PC-3 (cell line): ENCODE measurements around the gene CENPW. TPM values are rescaled to one million over a fixed set of nuclear protein-coding genes. Genes with fewer than 3 reads are reported as not detected.

Experiments
- ATAC-seq: fragments of 200-7000 bp; cut with Tn5 transposase; 2 replicates; pipeline ENCODE4 v1.9.1; 2020; ENCODE audit warnings: mild to moderate bottlenecking, moderate library complexity
- BruUV-seq: library from RNA; stranded (reverse); fragments of 400-500 nt; replicated peaks from 2 replicates; lab custom pipeline; 2021; lab: Mats Ljungman, UMichigan
- CTCF ChIA-PET: fragments of 300-600 bp; sonication (Branson Sonifier 250); formaldehyde crosslinking; loops from one replicate; lab custom pipeline; 2022; ENCODE audit warnings: antibody characterized with exemption; lab: Charles Lee
- POLR2A ChIA-PET: fragments of 300-600 bp; sonication (Branson Sonifier 250); formaldehyde crosslinking; loops from one replicate; lab custom pipeline; 2022; ENCODE audit warnings: antibody characterized with exemption; ENCODE audit not compliant: unreplicated experiment; lab: Charles Lee
- DNase-seq: peaks from one replicate; pipeline ENCODE4 v3.0.0-alpha.2; 2015
- H2AFZ ChIP-seq: fragments of 300-600 bp; sonication (generic); 2 replicates; pipeline ENCODE4 v1.6.0; 2016; ENCODE audit warnings: antibody characterized with exemption, low read length
- H3F3A ChIP-seq: fragments of 300-600 bp; sonication (generic); one replicate; pipeline ENCODE4 v1.6.0; 2017; ENCODE audit warnings: antibody characterized with exemption, low read length, control low read depth, mild to moderate bottlenecking; ENCODE audit not compliant: unreplicated experiment
- H3K27ac ChIP-seq: fragments of 300-600 bp; sonication (generic); 2 replicates; pipeline ENCODE4 v1.5.1; 2016; ENCODE audit warnings: mild to moderate bottlenecking, low read length
- H3K27me3 ChIP-seq: fragments of 300-600 bp; sonication (generic); 2 replicates; pipeline ENCODE4 v1.6.1; 2016; ENCODE audit warnings: low read length, mixed read lengths
- H3K36me3 ChIP-seq: fragments of 300-600 bp; sonication (generic); 2 replicates; pipeline ENCODE4 v1.6.1; 2016; ENCODE audit warnings: low read depth, mixed run types, low read length, mixed read lengths
- H3K4me1 ChIP-seq: fragments of 300-600 bp; sonication (generic); 2 replicates; pipeline ENCODE4 v1.5.1; 2016; ENCODE audit warnings: low read length; ENCODE audit not compliant: insufficient read depth
- H3K4me2 ChIP-seq: fragments of 300-600 bp; sonication (generic); 2 replicates; pipeline ENCODE4 v1.6.0; 2016; ENCODE audit warnings: low read length
- H3K4me3 ChIP-seq: fragments of 300-600 bp; sonication (generic); 2 replicates; pipeline ENCODE4 v1.5.1; 2016; ENCODE audit warnings: mild to moderate bottlenecking, low read length, mixed read lengths
- H3K79me2 ChIP-seq: fragments of 300-600 bp; sonication (generic); 2 replicates; pipeline ENCODE4 v1.6.1; 2017; ENCODE audit warnings: low read length, mixed read lengths
- H3K9ac ChIP-seq: fragments of 300-600 bp; sonication (generic); 2 replicates; pipeline ENCODE4 v1.6.0; 2016; ENCODE audit warnings: mild to moderate bottlenecking, low read length
- H3K9me2 ChIP-seq: fragments of 300-600 bp; sonication (generic); replicated peaks from 2 replicates; pipeline ENCODE4 v1.6.1; 2016; ENCODE audit warnings: mixed run types, low read length, mixed read lengths
- H3K9me3 ChIP-seq: fragments of 300-600 bp; sonication (generic); 2 replicates; pipeline ENCODE4 v1.6.1; 2016; ENCODE audit warnings: low read length, mixed read lengths
- H4K20me1 ChIP-seq: fragments of 300-600 bp; sonication (generic); 2 replicates; pipeline ENCODE4 v1.6.1; 2016; ENCODE audit warnings: low read length, mixed read lengths
- CTCF ChIP-seq: fragments of 300-600 bp; sonication (generic); conservative IDR thresholded peaks from 2 replicates; pipeline ENCODE4 v1.5.1; 2017; ENCODE audit warnings: antibody characterized with exemption, low read depth, mild to moderate bottlenecking, low read length
- EZH2 ChIP-seq: fragments of 300-600 bp; sonication (generic); IDR thresholded peaks from one replicate; pipeline ENCODE4 v1.6.1; 2017; ENCODE audit warnings: antibody characterized with exemption, mild to moderate bottlenecking, low read length; ENCODE audit not compliant: unreplicated experiment
- EZH2phosphoT487 ChIP-seq: fragments of 300-600 bp; sonication (generic); IDR thresholded peaks from 2 replicates; pipeline ENCODE4 v1.6.1; 2018; ENCODE audit warnings: mild to moderate bottlenecking, antibody characterized with exemption, low read length, borderline replicate concordance
- intact Hi-C: fragments of 100-400 bp; cut with micrococcal nuclease; formaldehyde crosslinking; loops from 2 replicates; pipeline ENCODE4 v1.9.0; 2023
- total RNA-seq: library from RNA; depleted of rRNA; stranded (reverse); fragments of >200 nt; gene quantifications from 2 replicates; pipeline ENCODE4 v1.2.3, GENCODE V29; 2014

The CENPW gene
- total RNA-seq, 1 experiment from 2014 or later, result 33.6 TPM

- Histone ChIP-seq H2AFZ (no peak overlapping the region), H3K9ac (no peak overlapping the region), H3K27ac (no peak overlapping the region), H3F3A (no peaks in the 10 kb centered on the region), H3K36me3 (no peaks in the 10 kb centered on the region), H3K4me1 (no peaks in the 10 kb centered on the region), H3K27me3 (no peaks in the 10 kb centered on the region), H3K4me3 (no peak overlapping the region), H3K9me3 (no peaks in the 10 kb centered on the region), H4K20me1 (no peaks in the 10 kb centered on the region), H3K79me2 (no peaks in the 10 kb centered on the region), H3K4me2 (no peak overlapping the region), H3K9me2 (no peaks in the 10 kb centered on the region)
- no peak for TF ChIP-seq EZH2phosphoT487
- TF ChIP-seq CTCF, result no peak
- TF ChIP-seq EZH2, result no peak
- BruUV-seq, result no TSS peak
- CTCF ChIA-PET, result no interaction called here
- ATAC-seq, result no peak
- POLR2A ChIA-PET, result no interaction called here
- intact Hi-C loops, result no loop called here
- DNase-seq, result no peak
These were observed 40.2 kb downstream of the CENPW start for GRCh38 chr6:126380072-126380583.

- Histone ChIP-seq H3F3A (no peaks in the 10 kb centered on the region), H3K4me1 (no peaks in the 10 kb centered on the region), H3K27ac (no peak overlapping the region), H4K20me1 (no peaks in the 10 kb centered on the region), H3K9me2 (no peaks in the 10 kb centered on the region), H3K27me3 (no peaks in the 10 kb centered on the region), H3K36me3 (no peaks in the 10 kb centered on the region), H3K9me3 (no peaks in the 10 kb centered on the region), H3K4me3 (no peak overlapping the region), H2AFZ (no peak overlapping the region), H3K9ac (no peak overlapping the region), H3K79me2 (no peaks in the 10 kb centered on the region), H3K4me2 (no peak overlapping the region)
- TF ChIP-seq CTCF (no peak), EZH2 (no peak), EZH2phosphoT487 (no peak)
- CTCF ChIA-PET, result no interaction called here
- ATAC-seq, result no peak
- intact Hi-C loops, result no loop called here
- DNase-seq, result no peak
- POLR2A ChIA-PET, result no interaction called here
- BruUV-seq, result no TSS peak
These were observed 41.6 kb downstream of the CENPW start for GRCh38 chr6:126381498-126381897.

- Histone ChIP-seq H3K27ac (no peak overlapping the region), H3K9me2 (no peaks in the 10 kb centered on the region), H3K36me3 (no peaks in the 10 kb centered on the region), H3K9me3 (no peaks in the 10 kb centered on the region), H3K4me3 (no peak overlapping the region), H2AFZ (no peak overlapping the region), H4K20me1 (no peaks in the 10 kb centered on the region), H3K9ac (no peak overlapping the region), H3F3A (no peaks in the 10 kb centered on the region), H3K79me2 (no peaks in the 10 kb centered on the region), H3K4me2 (no peak overlapping the region), H3K4me1 (no peaks in the 10 kb centered on the region), H3K27me3 (no peaks in the 10 kb centered on the region)
- ATAC-seq (no peak), DNase-seq (no peak)
- ChIA-PET POLR2A (no interaction called here), CTCF (no interaction called here)
- no peak for TF ChIP-seq CTCF
- no peak for TF ChIP-seq EZH2phosphoT487
- TF ChIP-seq EZH2, result no peak
- no TSS peak for BruUV-seq
- intact Hi-C loops, result no loop called here
These were observed 43.3 kb downstream of the CENPW start for GRCh38 chr6:126383203-126383602.
